Smooth muscle cell (in vitro differentiated cells): ENCODE measurements around the gene PALM2AKAP2. TPM values are rescaled to one million over a fixed set of nuclear protein-coding genes. Genes with fewer than 3 reads are reported as not detected.

Source experiments
- DNase-seq: peaks from one replicate; lab custom pipeline; 2025; ENCODE audit not compliant: unreplicated experiment; lab: John Stamatoyannopoulos, UW
- H2AFZ ChIP-seq: fragments of 200-600 bp; sonication (generic); 2 replicates; pipeline ENCODE4 v1.6.0; 2016; ENCODE audit warnings: antibody characterized with exemption, low read depth, mild to moderate bottlenecking
- H3F3A ChIP-seq: fragments of 200-600 bp; sonication (generic); 2 replicates; pipeline ENCODE4 v1.6.0; 2017; ENCODE audit warnings: antibody characterized with exemption, low read depth
- H3K27ac ChIP-seq: fragments of 200-600 bp; sonication (generic); 2 replicates; pipeline ENCODE4 v1.5.1; 2016; ENCODE audit warnings: low read depth, mild to moderate bottlenecking
- H3K27me3 ChIP-seq: fragments of 200-600 bp; sonication (generic); 2 replicates; pipeline ENCODE4 v1.6.1; 2016; ENCODE audit warnings: low read depth, mild to moderate bottlenecking
- H3K36me3 ChIP-seq: fragments of 200-600 bp; sonication (generic); 2 replicates; pipeline ENCODE4 v1.5.1; 2016; ENCODE audit warnings: low read depth
- H3K4me1 ChIP-seq: fragments of 200-600 bp; sonication (generic); 2 replicates; pipeline ENCODE4 v1.5.1; 2016; ENCODE audit warnings: low read depth
- H3K4me2 ChIP-seq: fragments of 200-600 bp; sonication (generic); 2 replicates; pipeline ENCODE4 v1.6.0; 2016; ENCODE audit warnings: mild to moderate bottlenecking
- H3K4me3 ChIP-seq: fragments of 200-600 bp; sonication (generic); 2 replicates; pipeline ENCODE4 v1.5.1; 2016; ENCODE audit warnings: mild to moderate bottlenecking
- H3K79me2 ChIP-seq: fragments of 200-600 bp; sonication (generic); 2 replicates; pipeline ENCODE4 v1.6.0; 2016; ENCODE audit warnings: low read depth, mild to moderate bottlenecking
- H3K9ac ChIP-seq: fragments of 200-600 bp; sonication (generic); 2 replicates; pipeline ENCODE4 v1.6.0; 2016; ENCODE audit warnings: low read depth
- H3K9me3 ChIP-seq: fragments of 200-600 bp; sonication (generic); replicated peaks from 2 replicates; pipeline ENCODE4 v1.5.1; 2016; ENCODE audit warnings: low read depth
- H4K20me1 ChIP-seq: fragments of 200-600 bp; sonication (generic); 2 replicates; pipeline ENCODE4 v1.6.0; 2016; ENCODE audit warnings: low read depth
- CTCF ChIP-seq: fragments of 200-600 bp; sonication (generic); IDR thresholded peaks from 2 replicates; pipeline ENCODE4 v1.5.1; 2017; ENCODE audit warnings: borderline replicate concordance, mild to moderate bottlenecking, antibody characterized with exemption; ENCODE audit not compliant: insufficient read depth, poor library complexity, severe bottlenecking
- WGBS: methylation state at CpG from one replicate; pipeline ENCODE4 v1.1.7; 2016; ENCODE audit warnings: low lambda C conversion rate; 5-methylcytosine and 5-hydroxymethylcytosine counted together
- polyA plus RNA-seq: library from polyadenylated mRNA; unstranded; fragments of >200 nt; fragmentation: Nextera tagmentation; extraction: Ambion mirVana; gene quantifications from 2 replicates; pipeline ENCODE4 v1.2.1, GENCODE V29; 2016
- total RNA-seq: library from RNA; depleted of rRNA; stranded (reverse); fragments of >200 nt; gene quantifications from 2 replicates; pipeline ENCODE4 v1.2.3, GENCODE V29; 2014

Gene PALM2AKAP2
- total and polyA plus RNA-seq, 2 experiments from 2014 or later, result 5.8 to 9.3 TPM

- no peaks in the 10 kb centered on the region for H3K9me3 ChIP-seq
- H3K79me2 ChIP-seq, result peaks cover 63% of the 10 kb centered on the region
- H3K4me1 ChIP-seq, result peaks cover 21% of the 10 kb centered on the region
- H3K27ac ChIP-seq, result peak overlapping the region; percentile 67
- no peak overlapping the region for H2AFZ ChIP-seq
- no peaks in the 10 kb centered on the region for H3K27me3 ChIP-seq
- WGBS, result 66% methylated on average over 4 of the region's 4 CpGs
- no peak for TF ChIP-seq CTCF
- no peaks in the 10 kb centered on the region for H4K20me1 ChIP-seq
- peak overlapping the region; percentile 99 for H3K4me2 ChIP-seq
- no peak for DNase-seq
- H3K4me3 ChIP-seq, result peak overlapping the region; percentile 98
- H3K36me3 ChIP-seq, result no peaks in the 10 kb centered on the region
- H3K9ac ChIP-seq, result peak overlapping the region; percentile 73
- peaks cover 4% of the 10 kb centered on the region for H3F3A ChIP-seq
Measured at GRCh38 chr9:109781541-109782197, 1.7 kb downstream of the PALM2AKAP2 start.

- H3K4me1 ChIP-seq, result peaks cover 4% of the 10 kb centered on the region
- TF ChIP-seq CTCF, result no peak
- no peak overlapping the region for H3K4me2 ChIP-seq
- no peaks in the 10 kb centered on the region for H3K27me3 ChIP-seq
- H3K79me2 ChIP-seq, result peaks cover 92% of the 10 kb centered on the region
- no peaks in the 10 kb centered on the region for H4K20me1 ChIP-seq
- H3K36me3 ChIP-seq, result no peaks in the 10 kb centered on the region
- H2AFZ ChIP-seq, result no peak overlapping the region
- DNase-seq, result no peak
- H3K27ac ChIP-seq, result no peak overlapping the region
- WGBS, result 97% methylated on average over 3 of the region's 3 CpGs
- no peak overlapping the region for H3K4me3 ChIP-seq
- H3K9ac ChIP-seq, result no peak overlapping the region
- peaks cover under 1% of the 10 kb centered on the region for H3F3A ChIP-seq
- H3K9me3 ChIP-seq, result no peaks in the 10 kb centered on the region
Measured at GRCh38 chr9:109787735-109788134, 7.7 kb downstream of the PALM2AKAP2 start.

- no peak for TF ChIP-seq CTCF
- no peak overlapping the region for H3K4me3 ChIP-seq
- peaks cover 83% of the 10 kb centered on the region for H3K79me2 ChIP-seq
- 50% methylated on average over 5 of the region's 5 CpGs for whole genome bisulfite sequencing
- H3K9me3 ChIP-seq, result no peaks in the 10 kb centered on the region
- H2AFZ ChIP-seq, result no peak overlapping the region
- DNase-seq, result no peak
- no peaks in the 10 kb centered on the region for H3K36me3 ChIP-seq
- no peak overlapping the region for H3K9ac ChIP-seq
- H4K20me1 ChIP-seq, result no peaks in the 10 kb centered on the region
- H3K4me2 ChIP-seq, result peak overlapping the region; percentile 71
- peaks cover 22% of the 10 kb centered on the region for H3K4me1 ChIP-seq
- H3K27ac ChIP-seq, result peak overlapping the region; percentile 19
- peaks cover 10% of the 10 kb centered on the region for H3F3A ChIP-seq
- H3K27me3 ChIP-seq, result no peaks in the 10 kb centered on the region
Measured at GRCh38 chr9:109789556-109789955, 9.6 kb downstream of the PALM2AKAP2 start.

GRCh38 chr9:109789971-109790370 lies 10.0 kb downstream of the PALM2AKAP2 start:
- Histone ChIP-seq H3K9ac (no peak overlapping the region), H3K4me3 (no peak overlapping the region), H2AFZ (no peak overlapping the region), H3K79me2 (peaks cover 83% of the 10 kb centered on the region), H4K20me1 (no peaks in the 10 kb centered on the region), H3K4me1 (peaks cover 24% of the 10 kb centered on the region), H3F3A (peaks cover 10% of the 10 kb centered on the region), H3K36me3 (no peaks in the 10 kb centered on the region), H3K27me3 (no peaks in the 10 kb centered on the region), H3K9me3 (no peaks in the 10 kb centered on the region), H3K4me2 (peak overlapping the region; percentile 71), H3K27ac (peak overlapping the region; percentile 30)
- 35% methylated on average over 3 of the region's 3 CpGs for WGBS
- TF ChIP-seq CTCF, result no peak
- no peak for DNase-seq
